ENCODE results near the gene STOX1.

DNA sequence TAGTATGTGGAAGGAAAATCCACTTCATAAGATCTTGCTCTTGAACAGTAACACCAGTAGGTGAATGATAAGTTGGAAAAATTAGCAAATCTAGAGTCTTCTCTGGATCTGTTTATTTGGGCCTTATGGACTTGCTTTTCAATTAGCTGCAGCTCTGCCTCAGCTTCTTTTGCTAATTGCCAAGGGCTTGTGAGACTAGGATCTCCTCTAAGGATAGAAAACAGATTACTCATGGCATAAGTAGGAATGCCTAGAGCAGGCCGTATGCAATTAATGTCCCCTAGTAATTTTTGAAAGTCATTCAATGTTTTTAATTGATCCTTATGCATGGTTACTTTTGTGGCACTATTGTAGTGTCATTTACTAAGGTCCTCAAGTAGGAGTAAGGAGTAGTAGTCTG is 37.3 kb downstream of the STOX1 start:
- TF ChIP-seq, protein P1, sequence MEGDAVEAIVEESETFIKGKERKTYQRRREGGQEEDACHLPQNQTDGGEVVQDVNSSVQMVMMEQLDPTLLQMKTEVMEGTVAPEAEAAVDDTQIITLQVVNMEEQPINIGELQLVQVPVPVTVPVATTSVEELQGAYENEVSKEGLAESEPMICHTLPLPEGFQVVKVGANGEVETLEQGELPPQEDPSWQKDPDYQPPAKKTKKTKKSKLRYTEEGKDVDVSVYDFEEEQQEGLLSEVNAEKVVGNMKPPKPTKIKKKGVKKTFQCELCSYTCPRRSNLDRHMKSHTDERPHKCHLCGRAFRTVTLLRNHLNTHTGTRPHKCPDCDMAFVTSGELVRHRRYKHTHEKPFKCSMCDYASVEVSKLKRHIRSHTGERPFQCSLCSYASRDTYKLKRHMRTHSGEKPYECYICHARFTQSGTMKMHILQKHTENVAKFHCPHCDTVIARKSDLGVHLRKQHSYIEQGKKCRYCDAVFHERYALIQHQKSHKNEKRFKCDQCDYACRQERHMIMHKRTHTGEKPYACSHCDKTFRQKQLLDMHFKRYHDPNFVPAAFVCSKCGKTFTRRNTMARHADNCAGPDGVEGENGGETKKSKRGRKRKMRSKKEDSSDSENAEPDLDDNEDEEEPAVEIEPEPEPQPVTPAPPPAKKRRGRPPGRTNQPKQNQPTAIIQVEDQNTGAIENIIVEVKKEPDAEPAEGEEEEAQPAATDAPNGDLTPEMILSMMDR (IDR thresholded peaks at IDR 0.05; ENCODE audit: poor library complexity): no peak
- TF ChIP-seq EZH2 (IDR thresholded peaks at IDR 0.05; ENCODE audit: borderline replicate concordance): no peak
